ENCODE measurements around the gene TMEM184B. TPM values are rescaled to one million over a fixed set of nuclear protein-coding genes. Genes with fewer than 3 reads are reported as not detected.

The TMEM184B gene
- total and polyA plus RNA-seq, 2 of the 8 experiments (the other 6 are each of a cell fraction or from before 2014, with no cell fraction given) = 41.6 to 81.0 TPM

DNA sequence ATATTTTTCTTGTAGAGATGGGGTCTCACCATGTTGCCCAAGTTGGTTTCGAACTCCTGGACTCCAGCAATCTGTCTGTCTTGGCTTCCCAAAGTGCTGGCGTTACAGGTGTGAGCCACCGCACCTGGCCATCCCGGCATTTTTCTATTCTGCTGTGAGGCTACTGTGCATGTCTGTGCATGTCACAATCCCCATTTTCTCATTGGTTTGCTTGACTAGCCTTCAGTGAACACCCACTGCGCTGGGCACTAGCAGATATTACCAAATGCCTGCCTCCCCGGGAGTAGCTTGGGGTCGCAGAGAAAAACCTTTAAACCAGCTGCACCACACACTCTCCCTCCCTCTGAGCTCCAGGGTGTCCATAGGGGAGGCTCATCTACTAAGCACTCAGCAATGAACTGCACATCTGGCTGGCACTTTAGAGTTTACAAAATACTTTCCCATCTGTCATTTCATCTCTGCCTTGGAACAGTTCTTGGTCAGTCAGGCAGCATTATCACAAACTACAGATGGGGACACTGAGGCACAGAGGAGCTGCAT lies 39.5 kb upstream of the TMEM184B start (continued):
- TF ChIP-seq, protein P1, sequence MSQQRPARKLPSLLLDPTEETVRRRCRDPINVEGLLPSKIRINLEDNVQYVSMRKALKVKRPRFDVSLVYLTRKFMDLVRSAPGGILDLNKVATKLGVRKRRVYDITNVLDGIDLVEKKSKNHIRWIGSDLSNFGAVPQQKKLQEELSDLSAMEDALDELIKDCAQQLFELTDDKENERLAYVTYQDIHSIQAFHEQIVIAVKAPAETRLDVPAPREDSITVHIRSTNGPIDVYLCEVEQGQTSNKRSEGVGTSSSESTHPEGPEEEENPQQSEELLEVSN (IDR thresholded peaks at IDR 0.05) = no peak
- no peak for TF ChIP-seq NRF1 (IDR thresholded peaks at IDR 0.05; ENCODE audit: low read depth, low read length)
- TF ChIP-seq, protein P2, sequence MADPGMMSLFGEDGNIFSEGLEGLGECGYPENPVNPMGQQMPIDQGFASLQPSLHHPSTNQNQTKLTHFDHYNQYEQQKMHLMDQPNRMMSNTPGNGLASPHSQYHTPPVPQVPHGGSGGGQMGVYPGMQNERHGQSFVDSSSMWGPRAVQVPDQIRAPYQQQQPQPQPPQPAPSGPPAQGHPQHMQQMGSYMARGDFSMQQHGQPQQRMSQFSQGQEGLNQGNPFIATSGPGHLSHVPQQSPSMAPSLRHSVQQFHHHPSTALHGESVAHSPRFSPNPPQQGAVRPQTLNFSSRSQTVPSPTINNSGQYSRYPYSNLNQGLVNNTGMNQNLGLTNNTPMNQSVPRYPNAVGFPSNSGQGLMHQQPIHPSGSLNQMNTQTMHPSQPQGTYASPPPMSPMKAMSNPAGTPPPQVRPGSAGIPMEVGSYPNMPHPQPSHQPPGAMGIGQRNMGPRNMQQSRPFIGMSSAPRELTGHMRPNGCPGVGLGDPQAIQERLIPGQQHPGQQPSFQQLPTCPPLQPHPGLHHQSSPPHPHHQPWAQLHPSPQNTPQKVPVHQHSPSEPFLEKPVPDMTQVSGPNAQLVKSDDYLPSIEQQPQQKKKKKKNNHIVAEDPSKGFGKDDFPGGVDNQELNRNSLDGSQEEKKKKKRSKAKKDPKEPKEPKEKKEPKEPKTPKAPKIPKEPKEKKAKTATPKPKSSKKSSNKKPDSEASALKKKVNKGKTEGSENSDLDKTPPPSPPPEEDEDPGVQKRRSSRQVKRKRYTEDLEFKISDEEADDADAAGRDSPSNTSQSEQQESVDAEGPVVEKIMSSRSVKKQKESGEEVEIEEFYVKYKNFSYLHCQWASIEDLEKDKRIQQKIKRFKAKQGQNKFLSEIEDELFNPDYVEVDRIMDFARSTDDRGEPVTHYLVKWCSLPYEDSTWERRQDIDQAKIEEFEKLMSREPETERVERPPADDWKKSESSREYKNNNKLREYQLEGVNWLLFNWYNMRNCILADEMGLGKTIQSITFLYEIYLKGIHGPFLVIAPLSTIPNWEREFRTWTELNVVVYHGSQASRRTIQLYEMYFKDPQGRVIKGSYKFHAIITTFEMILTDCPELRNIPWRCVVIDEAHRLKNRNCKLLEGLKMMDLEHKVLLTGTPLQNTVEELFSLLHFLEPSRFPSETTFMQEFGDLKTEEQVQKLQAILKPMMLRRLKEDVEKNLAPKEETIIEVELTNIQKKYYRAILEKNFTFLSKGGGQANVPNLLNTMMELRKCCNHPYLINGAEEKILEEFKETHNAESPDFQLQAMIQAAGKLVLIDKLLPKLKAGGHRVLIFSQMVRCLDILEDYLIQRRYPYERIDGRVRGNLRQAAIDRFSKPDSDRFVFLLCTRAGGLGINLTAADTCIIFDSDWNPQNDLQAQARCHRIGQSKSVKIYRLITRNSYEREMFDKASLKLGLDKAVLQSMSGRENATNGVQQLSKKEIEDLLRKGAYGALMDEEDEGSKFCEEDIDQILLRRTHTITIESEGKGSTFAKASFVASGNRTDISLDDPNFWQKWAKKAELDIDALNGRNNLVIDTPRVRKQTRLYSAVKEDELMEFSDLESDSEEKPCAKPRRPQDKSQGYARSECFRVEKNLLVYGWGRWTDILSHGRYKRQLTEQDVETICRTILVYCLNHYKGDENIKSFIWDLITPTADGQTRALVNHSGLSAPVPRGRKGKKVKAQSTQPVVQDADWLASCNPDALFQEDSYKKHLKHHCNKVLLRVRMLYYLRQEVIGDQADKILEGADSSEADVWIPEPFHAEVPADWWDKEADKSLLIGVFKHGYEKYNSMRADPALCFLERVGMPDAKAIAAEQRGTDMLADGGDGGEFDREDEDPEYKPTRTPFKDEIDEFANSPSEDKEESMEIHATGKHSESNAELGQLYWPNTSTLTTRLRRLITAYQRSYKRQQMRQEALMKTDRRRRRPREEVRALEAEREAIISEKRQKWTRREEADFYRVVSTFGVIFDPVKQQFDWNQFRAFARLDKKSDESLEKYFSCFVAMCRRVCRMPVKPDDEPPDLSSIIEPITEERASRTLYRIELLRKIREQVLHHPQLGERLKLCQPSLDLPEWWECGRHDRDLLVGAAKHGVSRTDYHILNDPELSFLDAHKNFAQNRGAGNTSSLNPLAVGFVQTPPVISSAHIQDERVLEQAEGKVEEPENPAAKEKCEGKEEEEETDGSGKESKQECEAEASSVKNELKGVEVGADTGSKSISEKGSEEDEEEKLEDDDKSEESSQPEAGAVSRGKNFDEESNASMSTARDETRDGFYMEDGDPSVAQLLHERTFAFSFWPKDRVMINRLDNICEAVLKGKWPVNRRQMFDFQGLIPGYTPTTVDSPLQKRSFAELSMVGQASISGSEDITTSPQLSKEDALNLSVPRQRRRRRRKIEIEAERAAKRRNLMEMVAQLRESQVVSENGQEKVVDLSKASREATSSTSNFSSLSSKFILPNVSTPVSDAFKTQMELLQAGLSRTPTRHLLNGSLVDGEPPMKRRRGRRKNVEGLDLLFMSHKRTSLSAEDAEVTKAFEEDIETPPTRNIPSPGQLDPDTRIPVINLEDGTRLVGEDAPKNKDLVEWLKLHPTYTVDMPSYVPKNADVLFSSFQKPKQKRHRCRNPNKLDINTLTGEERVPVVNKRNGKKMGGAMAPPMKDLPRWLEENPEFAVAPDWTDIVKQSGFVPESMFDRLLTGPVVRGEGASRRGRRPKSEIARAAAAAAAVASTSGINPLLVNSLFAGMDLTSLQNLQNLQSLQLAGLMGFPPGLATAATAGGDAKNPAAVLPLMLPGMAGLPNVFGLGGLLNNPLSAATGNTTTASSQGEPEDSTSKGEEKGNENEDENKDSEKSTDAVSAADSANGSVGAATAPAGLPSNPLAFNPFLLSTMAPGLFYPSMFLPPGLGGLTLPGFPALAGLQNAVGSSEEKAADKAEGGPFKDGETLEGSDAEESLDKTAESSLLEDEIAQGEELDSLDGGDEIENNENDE (IDR thresholded peaks at IDR 0.05; ENCODE audit: insufficient replicate concordance, low read length) = no peak
- no peak for TF ChIP-seq KDM5A (IDR thresholded peaks at IDR 0.05; ENCODE audit: low read length)
- TF ChIP-seq BRCA1 (IDR thresholded peaks at IDR 0.05; ENCODE audit: low read depth, low read length) = no peak
- TF ChIP-seq KDM1A (IDR thresholded peaks at IDR 0.05; ENCODE audit: borderline replicate concordance, low read length) = no peak
